ENCODE results near the gene SLC35A1.
A peak's percentile ranks its signal among the peaks of the same experiment; 100 is the strongest.

The SLC35A1 gene

GRCh38 chr6:87538510-87539260 is 65.9 kb downstream of the SLC35A1 start (continued):
- TF ChIP-seq ZNF362 (tag by site-specific recombination; IDR thresholded peaks at IDR 0.05) (no peak), ZNF302 (tag by site-specific recombination; IDR thresholded peaks at IDR 0.05; ENCODE audit: low read depth) (no peak), ZNF133 (tag by site-specific recombination; IDR thresholded peaks at IDR 0.05) (no peak), ZNF18 (tag by site-specific recombination; IDR thresholded peaks at IDR 0.05) (no peak), ZNF513 (tag by site-specific recombination; IDR thresholded peaks at IDR 0.05) (no peak), ZNF549 (tag by site-specific recombination; IDR thresholded peaks at IDR 0.05) (no peak), ZNF585B (tag by site-specific recombination; IDR thresholded peaks at IDR 0.05) (no peak), ZNF132 (tag by site-specific recombination; IDR thresholded peaks at IDR 0.05; ENCODE audit: borderline replicate concordance) (no peak), ZNF791 (tag by site-specific recombination; IDR thresholded peaks at IDR 0.05) (no peak), ZNF776 (tag by site-specific recombination; IDR thresholded peaks at IDR 0.05; ENCODE audit: borderline replicate concordance) (no peak), ZNF366 (tag by site-specific recombination; conservative IDR thresholded peaks at IDR 0.05) (no peak), SCRT1 (tag by site-specific recombination; IDR thresholded peaks at IDR 0.05; ENCODE audit: borderline replicate concordance) (no peak), ZNF660 (tag by site-specific recombination; IDR thresholded peaks at IDR 0.05) (no peak), ZBTB1 (tag by site-specific recombination; IDR thresholded peaks at IDR 0.05) (no peak), BCL11B (tag by site-specific recombination; IDR thresholded peaks at IDR 0.05; ENCODE audit: low read depth) (no peak), WT1 (tag by site-specific recombination; IDR thresholded peaks at IDR 0.05) (no peak), ZNF280C (tag by site-specific recombination; IDR thresholded peaks at IDR 0.05) (no peak), ZBTB20 (tag by site-specific recombination; IDR thresholded peaks at IDR 0.05) (no peak), ZNF654 (tag by site-specific recombination; IDR thresholded peaks at IDR 0.05; ENCODE audit: low read depth) (peak; percentile 24; the same call in 1 of the 2 replicates), ZSCAN30 (tag by site-specific recombination; IDR thresholded peaks at IDR 0.05) (no peak), ZNF785 (tag by site-specific recombination; IDR thresholded peaks at IDR 0.05) (no peak), ZNF544 (tag by site-specific recombination; IDR thresholded peaks at IDR 0.05) (no peak), RBAK (tag by site-specific recombination; IDR thresholded peaks at IDR 0.05) (peak; percentile 24; the same call in 1 of the 2 replicates), KLF1 (tag by site-specific recombination; IDR thresholded peaks at IDR 0.05) (no peak), ZNF37A (tag by site-specific recombination; IDR thresholded peaks at IDR 0.05) (no peak), HOXA7 (CRISPR knock-in tag; IDR thresholded peaks at IDR 0.05; ENCODE audit: borderline replicate concordance) (no peak), ZNF223 (tag by site-specific recombination; IDR thresholded peaks at IDR 0.05) (no peak), ZNF768 (tag by site-specific recombination; IDR thresholded peaks at IDR 0.05) (no peak), ZNF184 (tag by site-specific recombination; IDR thresholded peaks at IDR 0.05) (no peak), ZNF394 (tag by site-specific recombination; IDR thresholded peaks at IDR 0.05; ENCODE audit: borderline replicate concordance) (peak; percentile 84; the same call in 1 of the 2 replicates), PBX3 (CRISPR knock-in tag; IDR thresholded peaks at IDR 0.05) (no peak), YY2 (tag by site-specific recombination; IDR thresholded peaks at IDR 0.05) (no peak), ZNF140 (tag by site-specific recombination; IDR thresholded peaks at IDR 0.05) (peak; percentile 72; the same call in 1 of the 2 replicates), SP7 (tag by site-specific recombination; IDR thresholded peaks at IDR 0.05) (no peak), ZNF621 (tag by site-specific recombination; IDR thresholded peaks at IDR 0.05) (no peak)
